ENCODE data around the gene ARL6IP5.
A peak's percentile ranks its signal among the peaks of the same experiment; 100 is the strongest.

The ARL6IP5 gene

DNA sequence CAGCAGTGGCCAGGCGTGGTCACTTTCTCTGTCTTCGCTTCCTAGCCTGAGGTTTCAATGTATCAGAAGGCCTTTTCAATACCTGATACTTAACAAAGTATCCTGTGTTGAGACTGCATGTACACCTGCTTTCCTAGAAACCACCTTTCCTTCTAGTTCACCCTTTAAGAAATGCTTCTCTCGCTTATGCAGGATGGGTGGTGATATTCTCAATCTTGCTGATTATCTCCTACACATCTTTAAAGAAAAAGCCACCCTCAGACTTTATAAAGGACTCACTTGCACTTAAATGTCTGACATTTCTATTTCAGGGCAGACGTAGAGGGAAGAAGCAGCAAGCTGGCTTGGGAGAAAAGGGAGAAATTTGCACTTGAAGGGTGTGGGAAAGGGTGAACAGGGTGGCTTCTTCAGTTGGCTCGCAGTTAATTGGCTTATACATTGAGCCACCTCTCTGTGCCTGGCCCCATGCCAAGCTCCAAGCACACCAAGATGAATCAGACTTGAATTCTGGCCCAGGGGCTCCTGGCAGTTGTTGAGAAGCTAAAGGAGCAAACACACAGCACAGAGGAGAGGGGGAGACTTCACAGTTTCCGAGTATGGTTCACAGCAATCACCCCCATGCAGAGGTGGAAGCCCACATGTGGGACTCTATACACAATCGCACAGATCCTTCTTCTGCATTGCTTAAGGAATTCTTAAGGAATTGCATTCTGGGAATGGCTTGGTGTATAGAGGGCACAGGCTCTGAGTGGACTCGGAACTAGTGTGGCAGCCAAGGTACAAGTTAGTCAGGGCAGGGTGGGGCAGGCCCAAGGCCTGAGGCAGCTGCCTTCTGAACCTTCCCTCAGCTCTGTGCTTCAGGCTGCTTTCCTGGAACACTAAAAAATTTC, 1.3 kb downstream of the ARL6IP5 start:
- DNase-seq (ENCODE audit: low read depth in 2 of 2): peak; percentile 38 to 54

GRCh38 chr3:69087030-69087791, 2.5 kb downstream of the ARL6IP5 start:
- DNase-seq (ENCODE audit: low read depth in 2 of 2): no peak

DNA sequence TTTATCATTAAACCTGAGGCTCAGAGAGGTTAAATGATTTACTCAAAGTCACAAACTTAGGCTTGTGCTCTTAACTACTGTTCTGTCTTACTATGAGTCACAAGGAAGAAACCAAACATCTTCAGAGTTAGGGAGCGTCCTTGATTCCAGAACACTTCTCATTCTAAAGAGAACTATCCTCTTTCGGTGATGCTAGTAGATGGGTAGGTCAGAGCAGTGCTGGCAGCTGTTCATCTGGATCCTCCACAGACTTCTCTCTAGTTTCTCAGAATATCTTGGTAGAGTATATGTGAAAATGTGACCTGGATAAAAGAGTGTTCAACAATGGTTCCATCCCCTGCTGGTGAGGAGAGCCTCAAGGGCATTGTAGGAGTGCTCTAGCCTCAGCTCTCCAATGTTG, 3.3 kb downstream of the ARL6IP5 start:
- DNase-seq (ENCODE audit: low read depth in 2 of 2): no peak

- no peak for DNase-seq (ENCODE audit: low read depth in 2 of 2)
Measured at GRCh38 chr3:69090021-69090420, 5.3 kb downstream of the ARL6IP5 start.

DNA sequence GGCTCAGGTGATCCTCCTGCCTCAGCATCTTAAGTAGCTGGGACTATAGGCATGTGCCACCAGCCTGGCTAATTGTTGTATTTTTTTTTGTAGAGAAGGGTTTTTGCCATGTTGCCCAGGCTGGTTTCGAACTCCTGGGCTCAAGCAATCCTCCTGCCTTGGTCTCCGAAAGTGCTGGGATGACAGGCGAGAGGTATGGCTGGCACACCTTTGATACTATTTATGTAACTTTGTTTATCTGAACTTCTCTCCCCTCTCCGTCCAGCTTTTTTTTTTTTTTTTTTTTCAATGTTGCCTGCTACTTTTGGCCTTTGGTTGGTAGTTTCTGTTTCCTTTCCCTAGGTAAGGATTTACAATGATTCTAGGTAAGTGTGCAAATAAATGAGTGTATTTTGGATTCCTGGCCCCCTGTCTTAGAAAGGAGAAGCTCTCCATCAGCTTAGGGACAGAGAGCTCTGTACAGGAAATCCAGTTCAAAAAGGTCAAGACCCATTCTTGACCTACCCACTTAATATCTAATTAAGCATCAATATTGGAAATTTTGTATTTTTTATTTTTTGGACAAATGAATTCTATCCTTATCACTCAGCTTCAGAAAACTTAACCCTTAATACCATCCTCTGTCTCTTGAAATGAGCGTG, 6.8 kb downstream of the ARL6IP5 start:
- DNase-seq (ENCODE audit: low read depth in 2 of 2): no peak

GRCh38 chr3:69092030-69092516, 7.3 kb downstream of the ARL6IP5 start:
- no peak for DNase-seq (ENCODE audit: low read depth in 2 of 2)

GRCh38 chr3:69094467-69095205, 9.9 kb downstream of the ARL6IP5 start:
- no peak for DNase-seq (ENCODE audit: low read depth in 2 of 2)

DNA sequence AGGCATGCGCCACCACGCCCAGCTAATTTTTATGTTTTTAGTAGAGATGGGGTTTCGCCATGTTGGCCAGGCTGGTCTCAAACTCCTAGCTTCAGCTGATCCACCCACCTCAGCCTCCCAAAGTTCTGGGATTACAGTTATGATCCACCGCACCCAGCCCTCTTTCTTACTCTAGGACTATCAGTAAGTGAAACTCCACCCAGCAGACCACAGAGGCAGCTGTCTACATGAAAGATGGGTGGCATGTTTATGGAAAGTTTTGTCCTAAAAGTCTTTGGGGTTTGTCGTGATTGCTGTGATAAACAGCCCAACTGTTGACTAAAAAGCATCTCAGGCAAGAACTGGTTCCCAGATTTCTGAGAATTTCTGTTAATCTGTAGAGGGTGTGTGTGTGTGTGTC, 10.9 kb downstream of the ARL6IP5 start:
- DNase-seq (ENCODE audit: low read depth in 2 of 2): no peak

DNA sequence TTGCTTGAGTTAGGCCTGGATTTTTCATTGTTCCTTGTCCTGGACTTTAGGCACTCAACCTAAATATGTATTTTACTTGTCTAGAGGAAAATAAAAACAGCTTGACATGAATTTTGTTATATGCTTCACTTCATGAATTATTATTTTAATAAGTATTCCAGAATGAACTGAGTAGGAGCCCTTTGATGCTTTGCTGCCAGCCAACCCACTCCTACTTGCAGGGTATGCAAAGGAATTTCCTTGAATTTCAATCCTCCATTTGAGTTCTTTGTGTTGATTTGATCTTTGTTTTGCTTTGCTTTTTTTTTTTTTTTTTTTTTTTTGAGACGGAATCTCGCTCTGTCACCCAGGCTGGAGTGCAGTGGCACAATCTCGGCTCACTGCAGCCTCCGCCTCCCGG, 11.6 kb downstream of the ARL6IP5 start:
- DNase-seq (ENCODE audit: low read depth in 2 of 2): no peak

DNA sequence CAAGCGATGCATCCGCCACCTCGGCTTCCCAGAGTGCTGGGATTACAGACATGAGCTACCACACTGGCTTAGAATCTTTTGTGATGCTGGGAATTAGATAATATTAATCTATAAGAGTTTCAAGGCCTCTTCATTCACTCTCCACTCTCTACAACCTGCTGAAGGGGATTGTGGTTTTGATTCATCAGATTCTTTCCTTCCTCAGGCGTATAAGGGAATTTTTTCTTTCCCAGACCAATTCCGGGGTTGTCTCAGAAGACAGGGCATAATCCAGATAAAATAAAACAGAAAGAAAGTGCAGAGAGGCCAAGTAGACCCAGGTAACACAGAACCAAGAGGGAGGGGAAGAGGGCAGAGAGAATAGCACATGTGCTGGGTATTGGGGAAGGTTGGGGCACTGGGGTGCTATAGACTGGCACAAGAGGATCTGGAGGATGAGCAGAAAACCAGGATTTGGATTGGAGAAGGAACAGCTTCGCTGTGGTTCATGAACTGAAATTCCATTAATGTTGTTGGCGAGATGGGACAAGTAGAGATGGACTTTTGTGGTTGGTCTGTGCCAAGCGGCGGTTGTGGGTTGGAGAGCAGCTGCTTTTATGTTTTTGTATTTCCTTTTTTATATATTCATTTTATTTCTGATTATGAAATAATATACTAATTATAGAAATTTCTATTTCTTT, 12.8 kb downstream of the ARL6IP5 start:
- no peak for DNase-seq (ENCODE audit: low read depth in 2 of 2)

- no peak for DNase-seq (ENCODE audit: low read depth in 2 of 2)
Measured at GRCh38 chr3:69099576-69099975, 14.8 kb downstream of the ARL6IP5 start.

DNA sequence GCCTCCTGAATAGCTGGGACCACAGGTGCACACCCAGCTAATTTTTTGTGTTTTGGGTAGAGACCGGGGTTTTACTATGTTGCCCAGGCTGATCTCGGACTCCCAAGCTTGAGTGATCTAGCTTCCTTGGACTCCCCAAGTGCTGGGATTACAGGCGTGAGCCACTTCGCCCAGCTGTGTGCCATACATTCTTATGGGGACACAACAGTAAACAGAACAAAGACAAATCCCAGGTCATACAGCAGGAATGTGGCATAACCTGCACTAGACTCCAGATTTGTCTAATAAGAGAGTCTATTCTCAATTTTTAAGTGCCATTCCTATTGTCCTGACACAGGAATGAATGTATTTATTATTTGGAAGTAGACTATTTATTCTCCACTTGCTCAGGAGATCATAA, 17.6 kb downstream of the ARL6IP5 start:
- DNase-seq (ENCODE audit: low read depth in 2 of 2): no peak

DNA sequence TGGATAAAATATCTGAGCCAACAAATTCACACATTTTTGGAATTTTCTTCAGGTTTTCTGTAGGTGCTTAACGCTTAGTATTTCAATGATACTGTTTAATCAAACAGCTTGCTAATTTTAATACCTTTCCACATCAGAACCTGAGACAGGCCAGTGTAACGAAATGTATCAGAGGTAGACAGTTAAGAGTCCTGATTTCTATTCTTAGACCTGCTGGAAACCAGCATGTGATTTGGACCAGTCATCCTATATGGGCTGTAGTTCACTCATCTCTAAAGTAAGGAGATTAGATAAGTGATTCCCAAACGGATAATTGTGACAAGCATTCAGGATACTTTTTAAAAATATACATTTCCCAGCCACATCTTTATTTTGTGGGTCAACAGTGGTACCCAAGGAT, 18.4 kb downstream of the ARL6IP5 start:
- no peak for DNase-seq (ENCODE audit: low read depth in 2 of 2)

DNA sequence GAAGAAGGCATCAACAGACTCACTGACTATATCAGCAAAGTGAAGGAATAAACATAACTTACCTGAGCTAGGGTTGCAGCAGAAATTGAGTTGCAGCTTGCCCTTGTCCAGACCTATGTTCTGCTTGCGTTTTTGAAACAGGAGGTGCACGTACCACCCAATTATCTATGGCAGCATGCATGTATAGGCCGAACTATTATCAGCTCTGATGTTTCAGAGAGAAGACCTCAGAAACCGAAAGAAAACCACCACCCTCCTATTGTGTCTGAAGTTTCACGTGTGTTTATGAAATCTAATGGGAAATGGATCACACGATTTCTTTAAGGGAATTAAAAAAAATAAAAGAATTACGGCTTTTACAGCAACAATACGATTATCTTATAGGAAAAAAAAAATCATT, 19.8 kb downstream of the ARL6IP5 start:
- DNase-seq (ENCODE audit: low read depth in 2 of 2): no peak

DNA sequence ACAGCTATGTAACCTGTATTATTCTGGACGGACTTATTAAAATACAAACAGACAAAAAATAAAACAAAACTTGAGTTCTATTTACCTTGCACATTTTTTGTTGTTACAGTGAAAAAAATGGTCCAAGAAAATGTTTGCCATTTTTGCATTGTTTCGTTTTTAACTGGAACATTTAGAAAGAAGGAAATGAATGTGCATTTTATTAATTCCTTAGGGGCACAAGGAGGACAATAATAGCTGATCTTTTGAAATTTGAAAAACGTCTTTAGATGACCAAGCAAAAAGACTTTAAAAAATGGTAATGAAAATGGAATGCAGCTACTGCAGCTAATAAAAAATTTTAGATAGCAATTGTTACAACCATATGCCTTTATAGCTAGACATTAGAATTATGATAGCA, 20.6 kb downstream of the ARL6IP5 start:
- no peak for DNase-seq (ENCODE audit: low read depth in 2 of 2)

- no peak for DNase-seq (ENCODE audit: low read depth in 2 of 2)
Measured at GRCh38 chr3:69107841-69108240, 23.1 kb downstream of the ARL6IP5 start.

GRCh38 chr3:69108811-69109210, 24.1 kb downstream of the ARL6IP5 start:
- no peak for DNase-seq (ENCODE audit: low read depth in 2 of 2)

DNA sequence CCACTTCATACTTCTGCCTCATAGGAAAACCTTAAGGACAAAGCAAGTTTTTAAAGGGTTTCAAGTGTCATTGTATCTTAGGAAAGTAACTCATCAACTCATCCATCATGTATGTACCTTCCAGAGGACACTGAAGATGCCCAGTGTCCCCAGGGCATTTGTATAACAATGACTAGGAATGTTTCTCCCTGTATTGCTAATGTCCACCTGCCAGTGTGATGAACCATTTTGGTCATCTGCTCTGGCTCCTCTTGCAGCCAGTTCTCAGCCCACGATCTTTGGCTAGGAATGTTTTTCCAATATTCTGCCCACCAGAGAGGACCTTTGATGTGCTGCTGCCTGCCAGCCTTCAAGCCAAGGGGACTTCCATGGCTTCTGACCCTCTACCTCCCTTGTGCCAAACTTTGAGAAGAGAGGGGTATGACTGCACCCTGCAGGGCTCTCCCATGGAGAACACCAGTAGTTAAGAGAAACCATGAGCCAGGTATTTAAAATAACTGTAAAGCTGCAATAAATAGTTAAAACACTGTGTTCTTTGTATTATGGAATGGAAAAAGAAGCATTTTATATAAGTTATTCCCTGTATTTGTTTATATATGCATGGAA, 26.3 kb downstream of the ARL6IP5 start:
- DNase-seq (ENCODE audit: low read depth in 2 of 2): no peak

DNA sequence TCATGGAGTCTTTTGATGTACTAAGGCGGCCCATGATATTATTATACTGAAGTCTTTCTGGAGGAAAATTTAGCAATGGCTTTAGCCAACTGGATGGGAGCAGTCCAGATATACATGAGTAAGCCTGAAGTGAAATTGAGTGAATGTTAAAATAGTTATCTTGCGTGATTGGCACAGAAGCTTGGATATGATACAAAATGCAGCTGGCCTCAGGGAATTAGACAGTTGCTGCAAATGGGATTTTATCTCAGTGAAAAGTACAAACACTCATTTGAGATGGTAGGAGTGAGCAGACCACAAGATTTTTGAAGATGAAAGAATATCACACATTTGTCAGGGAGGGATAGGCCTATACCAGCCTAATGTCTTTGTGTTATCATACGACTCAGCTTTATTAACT, 28.8 kb downstream of the ARL6IP5 start:
- DNase-seq (ENCODE audit: low read depth in 2 of 2): no peak

GRCh38 chr3:69115731-69116130, 31.0 kb downstream of the ARL6IP5 start:
- DNase-seq (ENCODE audit: low read depth in 2 of 2): no peak

DNA sequence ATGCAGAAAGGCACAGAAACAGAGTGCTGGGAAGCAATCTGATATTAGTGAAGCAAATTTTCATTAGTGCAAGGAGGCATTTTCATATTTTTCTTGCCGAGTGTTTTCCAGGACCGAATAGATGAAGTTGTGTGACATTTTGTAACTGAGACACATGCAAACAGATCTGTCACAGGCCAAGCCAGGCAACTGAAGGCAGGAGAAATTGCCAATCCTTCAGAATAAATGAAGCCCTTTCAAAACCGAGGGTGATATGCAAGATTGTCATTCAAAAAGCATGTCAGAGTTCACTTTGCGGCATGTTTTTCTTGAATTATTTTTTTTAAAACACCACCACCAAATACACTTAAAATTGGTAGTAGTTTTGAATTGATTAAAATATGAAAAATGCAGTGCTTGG, 31.4 kb downstream of the ARL6IP5 start:
- no peak for DNase-seq (ENCODE audit: low read depth in 2 of 2)

Data from stimulated activated CD4-positive, alpha-beta T cell treated with anti-CD3 and anti-CD28 coated beads, Interleukin-1b, Interleukin-23, amount 100 ng/mL, for 1 hour (primary cell).